Right lobe of liver (tissue), 6 donors: ENCODE data around the gene TMEM178A. TPM values are rescaled to one million over a fixed set of nuclear protein-coding genes. Genes with fewer than 3 reads are reported as not detected.
"Not testable (repeated sequence)": the region's sequence is repeated elsewhere in the genome, so short reads cannot be mapped to it uniquely, and the experiment has no call there.

Source experiments
- ATAC-seq, 4 donors: fragments of 200-7000 bp; cut with Tn5 transposase; one replicate each; pipeline ENCODE4 v1.9.1; 2020; ENCODE audit warnings: mild to moderate bottlenecking in 4 of 4, moderate library complexity in 4 of 4
- DNase-seq, 3 donors: peaks; one replicate each; pipeline ENCODE4 v3.0.0-alpha.2; 2020
- H3K27ac ChIP-seq, 3 donors: fragments of 200-600 bp; one replicate each; pipeline ENCODE4 v1.8.0; 2022
- H3K27me3 ChIP-seq, 2 donors: fragments of 200-600 bp; one replicate each; pipeline ENCODE4 v1.8.0; 2022
- H3K36me3 ChIP-seq, 4 donors: fragments of 200-600 bp; sonication (generic) in 1 of 4; one replicate each; pipeline versions ENCODE4 v1.5.1 to v1.8.0; 2017 to 2022; ENCODE audit warnings: control low read depth in 1 of 4
- H3K4me1 ChIP-seq, 4 donors: fragments of 200-600 bp; sonication (generic) in 1 of 4; one replicate each; pipeline versions ENCODE4 v1.5.1 to v1.8.0; 2017 to 2022; ENCODE audit warnings: control low read depth in 1 of 4
- H3K4me3 ChIP-seq, 3 donors: fragments of 200-600 bp; one replicate each; pipeline ENCODE4 v1.8.0; 2022
- H3K9me3 ChIP-seq, 4 donors: fragments of 200-600 bp; sonication (generic) in 1 of 4; one replicate each; pipeline versions ENCODE4 v1.5.1 to v1.8.0; 2017 to 2022; ENCODE audit warnings: control low read depth in 1 of 4
- POLR2A ChIP-seq: fragments of 450-650 bp; IDR thresholded peaks from one replicate; pipeline ENCODE4 v1.6.1; 2017; ENCODE audit warnings: antibody characterized with exemption, mild to moderate bottlenecking
- WGBS: methylation state at CpG from one replicate; pipeline ENCODE4 v1.1.6; 2018; ENCODE audit warnings: low coverage, low lambda C conversion rate; ENCODE audit not compliant: insufficient coverage; ENCODE audit errors: missing lambda C conversion rate; 5-methylcytosine and 5-hydroxymethylcytosine counted together
- intact Hi-C, 2 donors: fragments of 100-400 bp; cut with DNase I; formaldehyde crosslinking; loops; one replicate each; pipeline versions ENCODE4 v1.11.2 to v1.14.1; 2022
- total RNA-seq, 6 experiments: library from RNA; depleted of rRNA in 2 of 6; stranded (reverse); fragments of >200 nt in 2 of 6; fragmentation: NEBNext Ultra II Directional in 3 of 6; extraction: Animal tissue kit (Norgen Biotek cat#: 25700) in 3 of 6; gene quantifications; one replicate each; pipeline versions ENCODE4 v1.1.0 to v1.2.4, GENCODE V29; 2016 to 2023
- TF ChIP-seq, protein P1 (sequence below), 4 donors: fragments of 200-600 bp in 3 of 4; fragments of 450-650 bp in 1 of 4; IDR thresholded peaks; one replicate each; pipeline versions ENCODE4 v1.5.1 to v1.8.0; 2016 to 2022; ENCODE audit warnings: antibody characterized with exemption in 4 of 4, mild to moderate bottlenecking in 2 of 4
- donor health status: DM: no; HTN: yes; CAD: no.
- donor health status: DM: no; HTN: no; CAD: no.
- donor health status: DM: no; HTN: no; CAD: no.
- donor health status: DM: no; HTN: yes; CAD: no.
- donor health status: DM: no; HTN: yes; CAD: no.

TMEM178A gene
- total RNA-seq, 6 experiments from 2014 or later, result 0.25 to 1.7 (median 1.4) TPM; not detected in 1

DNA sequence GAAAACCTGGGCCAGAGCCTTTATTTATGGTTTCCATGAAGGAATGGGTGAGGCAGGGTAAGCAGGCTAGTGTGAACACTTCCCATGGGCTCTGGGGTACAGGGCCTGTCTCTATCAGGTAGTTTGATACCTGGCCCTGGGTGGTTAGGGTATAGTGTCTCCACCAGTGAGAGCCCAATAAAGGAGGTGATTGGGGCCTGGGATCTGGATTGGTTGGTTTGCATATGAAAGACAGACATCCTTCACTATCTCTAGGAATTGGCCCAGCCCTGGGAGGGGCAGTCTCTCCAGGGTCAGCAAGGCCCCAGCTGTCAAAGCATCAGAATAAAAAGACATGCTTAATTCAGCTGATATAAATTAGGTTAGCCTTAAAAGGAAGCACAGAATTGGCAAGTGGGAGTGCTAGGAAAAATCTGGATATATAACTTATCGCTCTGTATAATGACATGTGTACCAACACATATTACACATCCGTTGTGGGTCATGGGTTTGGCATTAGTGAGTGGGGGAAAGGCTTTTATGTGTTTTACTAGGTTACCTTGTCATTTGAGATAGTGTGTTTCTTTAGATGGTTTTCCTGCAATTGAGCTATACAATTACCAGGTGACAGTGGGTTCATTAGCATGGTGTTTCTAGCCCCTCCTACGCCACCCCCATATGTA lies 18.5 kb upstream of the TMEM178A start:
- peaks cover 0 to 7% (median 0%) of the 10 kb centered on the region in 4 donors for H3K4me1 ChIP-seq
- no peaks in the 10 kb centered on the region for H3K9me3 ChIP-seq
- intact Hi-C loops, result no loop called here
- DNase-seq (no peak), ATAC-seq (no peak)
- H3K27ac ChIP-seq, result no peak overlapping the region
- no peaks in the 10 kb centered on the region for H3K27me3 ChIP-seq
- no peaks in the 10 kb centered on the region for H3K36me3 ChIP-seq
- H3K4me3 ChIP-seq, result no peak overlapping the region
- TF ChIP-seq POLR2A, result no peak
- TF ChIP-seq, protein P1, sequence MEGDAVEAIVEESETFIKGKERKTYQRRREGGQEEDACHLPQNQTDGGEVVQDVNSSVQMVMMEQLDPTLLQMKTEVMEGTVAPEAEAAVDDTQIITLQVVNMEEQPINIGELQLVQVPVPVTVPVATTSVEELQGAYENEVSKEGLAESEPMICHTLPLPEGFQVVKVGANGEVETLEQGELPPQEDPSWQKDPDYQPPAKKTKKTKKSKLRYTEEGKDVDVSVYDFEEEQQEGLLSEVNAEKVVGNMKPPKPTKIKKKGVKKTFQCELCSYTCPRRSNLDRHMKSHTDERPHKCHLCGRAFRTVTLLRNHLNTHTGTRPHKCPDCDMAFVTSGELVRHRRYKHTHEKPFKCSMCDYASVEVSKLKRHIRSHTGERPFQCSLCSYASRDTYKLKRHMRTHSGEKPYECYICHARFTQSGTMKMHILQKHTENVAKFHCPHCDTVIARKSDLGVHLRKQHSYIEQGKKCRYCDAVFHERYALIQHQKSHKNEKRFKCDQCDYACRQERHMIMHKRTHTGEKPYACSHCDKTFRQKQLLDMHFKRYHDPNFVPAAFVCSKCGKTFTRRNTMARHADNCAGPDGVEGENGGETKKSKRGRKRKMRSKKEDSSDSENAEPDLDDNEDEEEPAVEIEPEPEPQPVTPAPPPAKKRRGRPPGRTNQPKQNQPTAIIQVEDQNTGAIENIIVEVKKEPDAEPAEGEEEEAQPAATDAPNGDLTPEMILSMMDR (IDR thresholded peaks at IDR 0.05), result no peak
- WGBS, result 72% methylated on average over 2 of the region's 3 CpGs

DNA sequence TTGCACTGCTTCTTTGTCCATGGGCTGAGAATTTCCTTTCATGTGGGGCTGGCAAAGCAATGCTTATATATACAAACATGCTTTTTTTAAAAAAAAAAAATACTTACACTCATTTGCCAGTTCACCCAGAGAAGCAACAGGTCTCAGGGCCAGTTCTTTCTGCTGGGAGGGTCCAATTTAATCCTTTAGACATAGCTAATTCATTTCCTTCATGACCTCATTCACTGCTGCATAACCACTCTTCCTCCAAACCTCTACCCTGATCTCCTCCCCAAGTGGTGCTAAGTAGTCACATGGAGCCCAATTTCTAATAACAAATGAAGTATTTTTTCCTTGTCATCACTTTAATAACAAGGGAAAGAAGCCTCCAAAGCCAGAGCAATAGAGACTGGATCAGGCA lies 17.1 kb upstream of the TMEM178A start:
- H3K36me3 ChIP-seq, result no peaks in the 10 kb centered on the region
- intact Hi-C loops, result no loop called here
- TF ChIP-seq, protein P1 (IDR thresholded peaks at IDR 0.05), result no peak
- no peak for TF ChIP-seq POLR2A
- peaks cover 0 to 7% (median 0%) of the 10 kb centered on the region in 4 donors for H3K4me1 ChIP-seq
- DNase-seq (no peak), ATAC-seq (no peak)
- H3K27me3 ChIP-seq, result no peaks in the 10 kb centered on the region
- H3K4me3 ChIP-seq, result no peak overlapping the region
- no peaks in the 10 kb centered on the region for H3K9me3 ChIP-seq
- no peak overlapping the region for H3K27ac ChIP-seq

DNA sequence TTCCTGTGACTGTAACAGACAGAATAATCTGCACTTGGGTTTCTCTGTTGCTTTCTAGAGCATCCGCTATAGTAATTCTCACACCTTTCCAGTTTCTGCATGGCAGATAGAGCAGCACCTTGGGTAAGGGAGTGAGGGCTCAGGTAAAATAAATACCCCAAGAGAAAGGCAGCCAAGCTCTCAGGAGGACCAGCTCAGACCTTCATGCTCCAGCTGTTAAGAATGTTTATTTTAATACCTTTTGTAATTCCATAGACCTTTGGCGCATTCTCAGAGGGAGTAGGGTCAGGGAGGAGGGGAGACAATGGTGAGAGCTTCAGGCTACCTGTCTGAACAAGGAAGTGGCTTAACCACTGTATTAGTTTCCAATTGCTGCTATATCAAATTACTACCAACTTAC lies 16.2 kb upstream of the TMEM178A start:
- intact Hi-C loops, result no loop called here
- Histone ChIP-seq H3K4me1 (peaks cover 0 to 7% (median 0%) of the 10 kb centered on the region in 4 donors), H3K27me3 (no peaks in the 10 kb centered on the region), H3K36me3 (no peaks in the 10 kb centered on the region), H3K27ac (no peak overlapping the region), H3K4me3 (no peak overlapping the region), H3K9me3 (no peaks in the 10 kb centered on the region)
- no peak for DNase-seq
- WGBS, result 86% methylated on average over 2 of the region's 2 CpGs
- no peak for ATAC-seq
- TF ChIP-seq, protein P1 (IDR thresholded peaks at IDR 0.05), result no peak
- TF ChIP-seq POLR2A, result no peak

DNA sequence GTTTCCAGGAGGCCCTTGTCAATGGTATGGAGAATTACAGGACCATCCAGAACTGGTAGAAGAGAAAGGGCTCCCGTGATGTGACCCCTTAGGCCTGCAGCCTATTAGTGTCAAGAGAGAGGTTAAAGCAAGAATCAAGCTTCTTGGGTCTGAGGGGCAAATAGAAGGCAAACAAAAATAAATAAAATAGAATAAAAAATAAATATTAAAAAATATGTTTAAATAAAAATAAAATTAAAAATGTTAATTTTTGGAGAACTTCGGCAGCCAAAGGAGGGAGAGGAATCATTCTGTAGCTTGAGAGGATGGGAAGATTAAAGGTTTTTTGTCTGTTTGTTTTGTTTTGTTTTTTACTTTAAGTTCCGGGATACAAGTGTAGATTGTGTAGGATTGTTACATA lies 15.2 kb upstream of the TMEM178A start:
- WGBS, result 94% methylated on average over 3 of the region's 3 CpGs
- Histone ChIP-seq H3K36me3 (no peaks in the 10 kb centered on the region), H3K27me3 (no peaks in the 10 kb centered on the region), H3K27ac (no peak overlapping the region), H3K4me1 (peaks cover 0 to 7% (median 0%) of the 10 kb centered on the region in 4 donors), H3K9me3 (no peaks in the 10 kb centered on the region), H3K4me3 (no peak overlapping the region)
- no peak for DNase-seq
- intact Hi-C loops, result no loop called here
- no peak for ATAC-seq
- no peak for TF ChIP-seq POLR2A
- TF ChIP-seq, protein P1 (IDR thresholded peaks at IDR 0.05), result no peak

DNA sequence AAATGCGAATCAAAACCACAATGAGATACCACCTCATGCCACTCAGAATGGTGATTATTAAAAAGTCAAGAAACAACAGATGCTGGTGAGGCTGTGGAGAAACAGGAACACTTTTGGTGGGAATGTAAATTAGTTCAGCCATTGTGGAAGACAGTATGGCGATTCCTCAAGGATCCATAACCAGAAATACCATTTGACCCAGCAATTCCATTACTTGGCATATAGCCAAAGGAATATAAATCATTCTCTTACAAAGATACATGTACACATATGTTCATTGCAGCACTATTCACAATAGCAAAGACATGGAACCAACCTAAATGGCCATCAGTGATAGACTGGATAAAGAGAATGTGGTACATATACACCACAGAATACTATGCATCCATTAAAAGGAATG lies 9.5 kb upstream of the TMEM178A start:
- H3K27ac ChIP-seq, ATAC-seq, DNase-seq, H3K9me3 ChIP-seq, H3K27me3 ChIP-seq, intact Hi-C loops, H3K4me1 ChIP-seq, H3K4me3 ChIP-seq, H3K36me3 ChIP-seq: not testable (repeated sequence)
- 100% methylated on average over 2 of the region's 2 CpGs for WGBS
